ENCODE results near the gene ACTL7B.
"Not testable (repeated sequence)": the region's sequence is repeated elsewhere in the genome, so short reads cannot be mapped to it uniquely, and the experiment has no call there.

Gene ACTL7B

GRCh38 chr9:108874058-108874788 is 18.4 kb upstream of the ACTL7B start:
- no peak for DNase-seq (ENCODE audit: low read depth in 2 of 3, low spot score in 2 of 3)

DNA sequence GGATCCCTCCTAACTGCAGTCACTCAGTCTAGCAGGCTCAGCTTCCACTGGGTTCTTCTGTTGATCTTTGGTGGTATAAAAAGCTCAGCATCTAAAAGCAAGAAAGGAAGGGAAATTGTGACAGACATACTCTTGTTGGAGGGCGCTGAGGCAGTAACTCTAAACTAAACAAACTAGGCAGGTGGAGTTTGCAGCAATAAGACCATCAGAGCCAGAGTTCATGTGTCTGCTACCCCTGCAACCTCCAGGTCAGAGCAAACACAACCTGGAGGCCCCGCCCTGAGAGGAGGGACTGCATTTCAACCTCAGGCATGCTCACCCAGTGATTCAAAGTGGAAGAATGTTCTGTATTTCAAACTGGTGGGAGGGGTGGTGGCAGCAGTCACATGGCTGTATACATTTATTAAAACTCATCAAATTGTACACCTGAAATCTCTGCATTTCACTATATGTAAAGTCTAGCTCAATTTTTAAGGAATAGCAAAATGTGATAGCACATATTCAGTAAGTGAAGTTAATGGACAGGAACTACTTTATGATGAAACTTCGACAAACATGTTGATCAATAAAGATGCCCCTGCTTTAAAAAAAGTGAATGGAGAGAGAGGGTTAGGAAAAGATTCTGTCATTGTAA is 13.4 kb upstream of the ACTL7B start:
- DNase-seq (ENCODE audit: low read depth in 2 of 3, low spot score in 2 of 3), result no peak

DNA sequence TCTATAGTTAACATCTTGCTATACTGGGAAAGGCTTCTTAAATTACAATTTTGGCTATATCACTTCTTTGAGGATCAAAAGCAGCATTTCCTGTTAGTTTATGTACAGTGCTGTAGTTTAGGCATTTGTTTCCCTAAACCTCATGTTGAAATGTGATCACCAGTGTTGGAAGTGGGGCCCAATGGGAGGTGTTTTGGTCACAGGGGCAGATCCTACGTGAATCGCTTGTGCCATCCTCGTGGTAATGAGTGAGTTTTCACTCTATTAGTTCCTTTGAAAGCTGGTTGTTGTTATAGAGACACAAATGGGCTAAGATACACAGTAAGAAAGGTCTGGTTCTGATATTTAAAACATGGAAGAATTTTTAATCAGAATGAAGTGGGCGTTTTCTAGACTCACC is 12.0 kb upstream of the ACTL7B start:
- no peak for DNase-seq (ENCODE audit: low read depth in 2 of 3, low spot score in 2 of 3)

- no peak for DNase-seq (ENCODE audit: low read depth in 2 of 3, low spot score in 2 of 3)
Measured at GRCh38 chr9:108867116-108867515, 11.3 kb upstream of the ACTL7B start.

- DNase-seq (ENCODE audit: low read depth in 2 of 3, low spot score in 2 of 3), result no peak
Measured at GRCh38 chr9:108866001-108866420, 10.2 kb upstream of the ACTL7B start.

GRCh38 chr9:108865037-108865436 is 9.3 kb upstream of the ACTL7B start:
- no peak for DNase-seq (ENCODE audit: low read depth in 2 of 3, low spot score in 2 of 3)

DNA sequence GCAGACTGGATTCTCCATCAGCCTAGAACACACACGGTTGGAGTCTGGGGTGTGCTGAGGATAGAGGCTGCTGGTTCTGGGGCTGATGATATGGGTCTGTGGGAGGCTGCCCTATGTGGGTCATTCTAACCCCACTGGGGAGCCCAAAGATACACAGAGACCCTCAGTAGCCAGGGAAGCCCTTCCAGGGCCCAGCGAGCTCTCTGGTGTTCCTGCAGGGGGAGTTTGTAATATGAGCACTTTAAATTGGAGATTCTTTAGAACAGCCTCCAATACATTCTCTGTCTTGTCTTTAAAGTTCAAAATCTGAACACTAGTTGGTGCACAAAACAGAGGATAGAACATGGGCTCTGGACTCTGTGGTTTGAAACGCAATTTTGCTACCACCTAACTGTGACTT is 8.7 kb upstream of the ACTL7B start:
- DNase-seq (ENCODE audit: low read depth in 2 of 3, low spot score in 2 of 3), result no peak

- no peak for DNase-seq (ENCODE audit: low read depth in 2 of 3, low spot score in 2 of 3)
Measured at GRCh38 chr9:108863891-108864290, 8.1 kb upstream of the ACTL7B start.

DNA sequence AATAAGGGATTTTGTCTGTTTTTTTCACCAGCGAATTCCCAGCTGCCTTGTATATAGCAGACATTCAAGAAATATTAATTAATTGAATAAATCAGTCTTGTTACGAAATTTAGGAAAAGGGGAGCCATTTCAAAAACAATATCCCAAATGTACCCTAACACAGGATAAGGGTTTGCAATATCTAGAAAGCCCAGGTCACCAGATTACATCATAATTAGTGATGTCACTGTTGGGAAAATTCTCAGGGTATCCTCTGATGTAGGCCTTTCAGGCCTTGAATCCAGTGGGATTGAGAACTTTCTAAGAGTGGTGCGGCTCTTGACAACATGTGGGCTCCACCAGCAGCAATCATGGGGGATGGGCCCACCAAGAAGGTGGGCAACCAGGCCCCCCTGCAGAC is 6.2 kb upstream of the ACTL7B start, which contains the start of gene ACTL7A:
ACTL7A (plus strand) TSS at position 270 of the 400 bp plus-strand sequence; CDS start at position 327, 57 bp downstream.
- no peak for DNase-seq (ENCODE audit: low read depth in 2 of 3, low spot score in 2 of 3)

DNA sequence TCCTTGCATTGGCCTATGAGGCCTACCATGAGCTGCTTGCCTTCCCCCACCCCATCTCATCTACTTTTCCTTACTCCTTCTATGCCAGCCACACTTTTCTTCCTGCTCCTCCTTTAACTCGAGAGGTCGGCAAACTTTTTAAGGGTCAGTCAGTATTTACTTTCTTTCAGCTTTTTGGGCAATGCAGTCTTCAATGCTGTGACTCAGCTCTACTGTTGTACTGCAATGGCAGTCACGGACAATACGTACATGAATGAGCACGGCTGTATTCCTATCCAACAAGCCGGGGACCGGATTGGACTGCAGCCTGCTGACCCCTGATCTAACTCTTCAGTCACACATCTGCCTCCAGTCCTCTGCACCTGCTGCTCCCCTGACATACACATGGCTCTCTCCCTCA is 5.7 kb upstream of the ACTL7B start:
- no peak for DNase-seq (ENCODE audit: low read depth in 2 of 3, low spot score in 2 of 3)

- DNase-seq (ENCODE audit: low read depth in 2 of 3, low spot score in 2 of 3), result no peak
Measured at GRCh38 chr9:108860764-108861163, 5.0 kb upstream of the ACTL7B start.

DNA sequence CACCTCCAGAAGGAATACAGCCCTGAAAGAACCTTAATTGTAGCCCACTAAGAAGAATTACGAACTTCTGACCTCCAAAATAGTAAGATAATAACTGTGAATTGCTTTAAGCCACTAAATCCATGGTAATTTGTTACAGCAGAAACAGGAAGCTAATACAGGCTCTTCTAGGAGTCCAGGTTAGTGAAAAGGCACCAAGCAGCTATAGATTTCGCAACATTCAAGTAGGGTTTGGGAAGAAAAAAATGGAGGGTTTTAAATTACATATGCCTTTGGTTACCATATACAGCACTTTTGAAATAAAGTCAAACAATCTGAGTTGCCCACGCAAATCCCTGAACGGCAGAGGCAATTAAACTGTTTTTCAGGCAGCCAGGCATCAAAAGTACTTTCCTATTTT is 4.6 kb upstream of the ACTL7B start:
- DNase-seq (ENCODE audit: low read depth in 2 of 3, low spot score in 2 of 3), result no peak

DNA sequence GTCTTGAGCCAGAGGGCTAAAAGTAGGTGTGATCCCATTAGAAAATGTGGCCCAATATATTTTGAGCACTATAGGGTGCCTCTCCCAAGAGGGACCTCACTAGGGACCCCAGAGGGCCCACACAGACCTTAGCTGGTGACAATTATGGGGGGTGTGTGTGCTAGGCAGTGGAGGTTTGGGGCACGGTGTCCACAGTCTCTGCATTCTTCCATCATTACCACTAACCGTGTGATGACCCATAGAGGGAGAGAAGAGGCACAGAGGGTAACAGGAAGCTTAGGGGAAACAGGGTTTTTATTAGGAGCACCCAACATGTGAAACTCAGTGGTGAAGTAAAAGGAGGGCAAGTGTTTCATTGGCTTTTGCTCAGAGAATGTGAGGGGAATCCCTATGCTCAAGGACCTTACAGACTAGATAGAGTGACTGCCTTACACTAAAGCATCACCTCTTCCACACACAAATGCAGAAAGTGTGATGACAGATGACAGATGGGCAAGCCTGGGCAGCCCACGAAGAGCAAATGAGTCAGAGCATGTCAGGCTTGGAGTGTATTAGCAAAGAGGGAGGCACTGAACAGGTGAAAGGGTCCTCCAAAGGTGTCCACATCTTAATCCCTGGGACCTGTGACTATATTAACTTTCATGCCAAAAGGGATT is 3.8 kb upstream of the ACTL7B start:
- no peak for DNase-seq (ENCODE audit: low read depth in 2 of 3, low spot score in 2 of 3)

DNA sequence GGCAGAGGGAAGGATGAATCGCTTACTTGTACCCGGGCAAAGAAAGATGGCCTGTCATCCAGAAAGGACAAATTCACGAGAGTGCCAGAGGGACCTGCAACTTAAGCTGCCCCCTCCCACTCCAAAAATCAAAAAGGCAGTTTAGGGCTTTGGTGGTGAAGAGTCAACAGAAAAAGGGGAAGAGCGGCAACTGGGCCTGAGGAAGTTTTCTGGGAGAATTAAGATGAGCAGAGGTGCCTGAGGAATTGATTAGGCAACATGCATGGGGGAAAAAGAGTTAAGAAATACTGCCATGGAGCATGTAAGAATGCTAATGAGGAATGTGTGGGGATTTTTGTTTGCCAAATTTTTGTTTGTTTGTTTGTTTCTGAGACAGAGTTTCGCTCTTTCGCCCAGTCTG is 1.8 kb upstream of the ACTL7B start:
- DNase-seq (ENCODE audit: low read depth in 2 of 3, low spot score in 2 of 3), result no peak

GRCh38 chr9:108855529-108855886 is 278 bp downstream of the ACTL7B start:
- no peak for DNase-seq (ENCODE audit: low read depth in 2 of 3, low spot score in 2 of 3)

GRCh38 chr9:108854641-108855528 is 901 bp downstream of the ACTL7B start:
- no peak for DNase-seq (ENCODE audit: low read depth in 2 of 3, low spot score in 2 of 3)

DNA sequence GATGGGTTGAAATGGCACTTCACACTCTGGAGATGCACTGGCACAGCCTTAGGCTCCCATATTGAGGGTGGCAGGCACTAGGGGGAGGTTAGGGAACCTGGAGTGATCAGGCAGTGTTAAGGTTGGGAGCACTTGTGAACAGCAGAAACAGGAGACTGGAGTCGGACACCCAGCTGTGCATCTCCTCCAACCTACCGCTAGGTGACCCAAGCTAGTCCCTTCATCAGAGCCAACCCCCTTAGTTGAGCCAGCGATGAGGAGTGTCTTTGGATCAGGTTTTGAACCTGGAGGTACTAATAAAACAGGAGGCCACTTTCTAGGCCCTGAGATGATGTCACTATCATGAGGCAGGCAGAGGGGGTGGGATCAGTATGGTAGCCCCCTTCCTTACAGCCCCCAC is 1.7 kb downstream of the ACTL7B start:
- DNase-seq (ENCODE audit: low read depth in 2 of 3, low spot score in 2 of 3), result no peak

DNA sequence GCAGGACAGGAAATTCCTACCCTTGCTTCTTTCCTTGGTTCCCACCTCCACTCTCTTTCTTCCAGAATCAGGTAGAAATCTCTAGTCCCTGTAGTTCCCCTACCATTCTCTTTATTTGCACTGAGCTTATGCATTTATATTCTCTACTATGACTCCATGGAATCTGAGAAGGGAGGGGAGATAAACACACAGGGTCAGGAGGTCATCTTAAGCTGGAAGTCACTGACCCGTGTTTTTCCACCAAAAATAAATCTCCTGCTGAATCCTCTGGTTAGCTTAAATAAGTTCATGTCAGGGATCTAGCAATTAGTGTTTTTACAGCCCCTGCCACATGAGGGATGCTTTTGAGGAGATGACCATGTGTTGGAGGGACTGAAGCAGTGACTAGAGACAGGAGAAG is 3.7 kb downstream of the ACTL7B start:
- no peak for DNase-seq (ENCODE audit: low read depth in 2 of 3, low spot score in 2 of 3)

DNA sequence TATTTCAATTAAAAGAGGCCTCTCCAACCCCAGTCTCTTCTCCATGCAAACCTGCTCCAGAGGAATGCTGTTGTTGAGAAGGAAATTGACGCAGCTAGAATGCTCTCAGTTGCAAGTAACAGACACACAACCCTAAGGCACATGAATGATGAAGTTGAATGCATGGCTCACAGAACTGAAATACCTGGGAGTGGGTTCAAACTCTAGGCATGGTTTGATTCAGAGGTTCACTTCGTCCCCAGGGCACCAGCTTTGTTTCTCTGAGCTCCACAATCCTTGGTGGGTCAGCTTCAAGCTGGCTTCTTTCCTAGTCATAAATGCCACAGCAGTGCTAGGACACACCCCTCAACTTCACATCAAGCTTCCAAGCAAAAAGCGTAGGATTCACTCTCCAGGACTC is 4.6 kb downstream of the ACTL7B start:
- no peak for DNase-seq (ENCODE audit: low read depth in 2 of 3, low spot score in 2 of 3)

GRCh38 chr9:108850293-108850897 is 5.4 kb downstream of the ACTL7B start:
- DNase-seq (ENCODE audit: low read depth in 2 of 3, low spot score in 2 of 3), result no peak

- DNase-seq (ENCODE audit: low read depth in 2 of 3, low spot score in 2 of 3), result not testable (repeated sequence)
Measured at GRCh38 chr9:108848296-108848695, 7.5 kb downstream of the ACTL7B start.
